H9 (cell line): Measurements from ENCODE around the gene TET2. TPM values are rescaled to one million over a fixed set of nuclear protein-coding genes. Genes with fewer than 3 reads are reported as not detected.

Experiments used
- DNase-seq: peaks from one replicate; pipeline ENCODE4 v3.0.0-alpha.2; 2017
- H2AFZ ChIP-seq: one replicate; pipeline ENCODE4 v1.6.1; 2013; ENCODE audit warnings: mild to moderate bottlenecking, low read length, control low read depth, moderate library complexity
- H2AK5ac ChIP-seq: 2 replicates; pipeline ENCODE4 v1.6.1; 2013; ENCODE audit warnings: low read length, control low read depth, mixed read lengths; ENCODE audit not compliant: insufficient read length
- H2BK120ac ChIP-seq: one replicate; pipeline ENCODE4 v1.6.1; 2013; ENCODE audit warnings: low read depth, mild to moderate bottlenecking, low read length, control low read depth, inconsistent platforms; ENCODE audit not compliant: poor library complexity, severe bottlenecking
- H2BK12ac ChIP-seq: 2 replicates; pipeline ENCODE4 v1.6.1; 2013; ENCODE audit warnings: low read length, control low read depth, mixed read lengths, low read depth; ENCODE audit not compliant: insufficient read length
- H2BK15ac ChIP-seq: 2 replicates; pipeline ENCODE4 v1.6.1; 2013; ENCODE audit warnings: low read depth, low read length, control low read depth
- H2BK20ac ChIP-seq: one replicate; pipeline ENCODE4 v1.6.1; 2013; ENCODE audit warnings: low read depth, mild to moderate bottlenecking, low read length, control low read depth, inconsistent platforms; ENCODE audit not compliant: poor library complexity, severe bottlenecking
- H2BK5ac ChIP-seq: 2 replicates; pipeline ENCODE4 v1.6.1; 2013; ENCODE audit warnings: low read length, control low read depth, mixed read lengths; ENCODE audit not compliant: insufficient read length
- H3K14ac ChIP-seq: 2 replicates; pipeline ENCODE4 v1.6.1; 2013; ENCODE audit warnings: low read length, control low read depth; ENCODE audit not compliant: insufficient read depth
- H3K18ac ChIP-seq: 2 replicates; pipeline ENCODE4 v1.6.1; 2013; ENCODE audit warnings: low read depth, mild to moderate bottlenecking, mixed read lengths, low read length, control low read depth; ENCODE audit not compliant: insufficient read length
- H3K23ac ChIP-seq: 2 replicates; pipeline ENCODE4 v1.6.1; 2013; ENCODE audit warnings: low read length, control low read depth, mixed read lengths, low read depth; ENCODE audit not compliant: insufficient read length
- H3K23me2 ChIP-seq: 2 replicates; pipeline ENCODE4 v1.6.1; 2013; ENCODE audit warnings: low read depth, mild to moderate bottlenecking, mixed read lengths, low read length, control low read depth; ENCODE audit not compliant: insufficient read length, poor library complexity, severe bottlenecking
- H3K27ac ChIP-seq: 2 replicates; pipeline ENCODE4 v1.5.1; 2013; ENCODE audit warnings: low read length, control low read depth, mixed read lengths, low read depth; ENCODE audit not compliant: insufficient read length
- H3K27me3 ChIP-seq: 2 replicates; pipeline ENCODE4 v1.6.1; 2013; ENCODE audit warnings: low read length, control low read depth, inconsistent platforms; ENCODE audit not compliant: insufficient read depth
- H3K4ac ChIP-seq: 2 replicates; pipeline ENCODE4 v1.6.1; 2013; ENCODE audit warnings: low read depth, mild to moderate bottlenecking, control low read depth, inconsistent platforms, low read length, moderate library complexity
- H3K4me1 ChIP-seq: 2 replicates; pipeline ENCODE4 v1.6.1; 2013; ENCODE audit warnings: low read length, control low read depth, inconsistent platforms; ENCODE audit not compliant: insufficient read depth
- H3K4me2 ChIP-seq: 2 replicates; pipeline ENCODE4 v1.6.1; 2013; ENCODE audit warnings: low read length, control low read depth, mixed read lengths; ENCODE audit not compliant: insufficient read length, insufficient read depth
- H3K56ac ChIP-seq: 2 replicates; pipeline ENCODE4 v1.6.1; 2013; ENCODE audit warnings: low read depth, mild to moderate bottlenecking, mixed read lengths, low read length, control low read depth; ENCODE audit not compliant: insufficient read length
- H3K79me1 ChIP-seq: 2 replicates; pipeline ENCODE4 v1.6.1; 2013; ENCODE audit warnings: low read depth, mild to moderate bottlenecking, moderate library complexity, low read length, control low read depth, inconsistent platforms; ENCODE audit not compliant: insufficient read depth, poor library complexity, severe bottlenecking
- H3K79me2 ChIP-seq: 2 replicates; pipeline ENCODE4 v1.6.1; 2013; ENCODE audit warnings: low read length, control low read depth, inconsistent platforms; ENCODE audit not compliant: insufficient read depth
- H3K9ac ChIP-seq: 2 replicates; pipeline ENCODE4 v1.6.1; 2013; ENCODE audit warnings: low read length, control low read depth, mixed read lengths; ENCODE audit not compliant: insufficient read length; ENCODE audit errors: extremely low read depth
- H3K9me3 ChIP-seq: one replicate; pipeline ENCODE4 v1.6.1; 2013; ENCODE audit warnings: low read depth, low read length, inconsistent platforms; ENCODE audit not compliant: control insufficient read depth
- H3T11ph ChIP-seq: one replicate; pipeline ENCODE4 v1.6.1; 2013; ENCODE audit warnings: mild to moderate bottlenecking, low read length, control low read depth, inconsistent platforms
- H4K20me1 ChIP-seq: one replicate; pipeline ENCODE4 v1.6.1; 2013; ENCODE audit not compliant: control insufficient read depth, insufficient read length, insufficient read depth
- H4K5ac ChIP-seq: 2 replicates; pipeline ENCODE4 v1.6.1; 2013; ENCODE audit warnings: low read depth, mild to moderate bottlenecking, mixed read lengths, low read length, control low read depth; ENCODE audit not compliant: insufficient read length
- H4K8ac ChIP-seq: replicated peaks from 2 replicates; pipeline ENCODE4 v1.6.1; 2013; ENCODE audit warnings: low read length, control low read depth, mixed read lengths, low read depth; ENCODE audit not compliant: insufficient read length
- H4K91ac ChIP-seq: 2 replicates; pipeline ENCODE4 v1.6.1; 2013; ENCODE audit warnings: low read depth, mild to moderate bottlenecking, moderate library complexity, mixed read lengths, low read length, control low read depth; ENCODE audit not compliant: insufficient read length
- H3K27ac Mint-ChIP-seq, 3 experiments: 2 replicates in 2 of 3; 3 replicates in 1 of 3; pipeline ENCODE4 v1.8.0; 2020 to 2021; ENCODE audit warnings: mixed read lengths in 3 of 3, mild to moderate bottlenecking in 1 of 3, moderate library complexity in 1 of 3
- H3K27me3 Mint-ChIP-seq: 2 replicates; pipeline ENCODE4 v1.8.0; 2021; ENCODE audit warnings: low read depth, mild to moderate bottlenecking, moderate library complexity, mixed read lengths
- H3K36me3 Mint-ChIP-seq, 3 experiments: 2 replicates in 2 of 3; 3 replicates in 1 of 3; pipeline ENCODE4 v1.8.0; 2020 to 2021; ENCODE audit warnings: low read depth in 3 of 3, mixed read lengths in 3 of 3; ENCODE audit not compliant: insufficient read depth in 1 of 3
- H3K4me1 Mint-ChIP-seq, 2 experiments: 2 replicates each; pipeline ENCODE4 v1.8.0; 2020; ENCODE audit warnings: mixed read lengths in 2 of 2
- H3K4me3 Mint-ChIP-seq, 2 experiments: 2 replicates in 1 of 2; 3 replicates in 1 of 2; pipeline ENCODE4 v1.8.0; 2020 to 2021; ENCODE audit warnings: mild to moderate bottlenecking in 2 of 2, mixed read lengths in 2 of 2, moderate library complexity in 1 of 2
- H3K9me3 Mint-ChIP-seq, 2 experiments: 2 replicates in 1 of 2; 3 replicates in 1 of 2; pipeline ENCODE4 v1.8.0; 2020; ENCODE audit warnings: mild to moderate bottlenecking in 2 of 2, mixed read lengths in 2 of 2, moderate library complexity in 1 of 2
- WGBS: extraction: QIAGEN DNeasy Blood & Tissue Kit; methylation state at CpG from one replicate; pipeline ENCODE4 v1.1.7; 2013; ENCODE audit warnings: missing lambda C conversion rate, low lambda C conversion rate, mixed read lengths; ENCODE audit not compliant: insufficient read length; ENCODE audit errors: extremely low coverage; 5-methylcytosine and 5-hydroxymethylcytosine counted together
- total RNA-seq: library from RNA; stranded (reverse); gene quantifications from 2 replicates; pipeline ENCODE4 v1.2.1, GENCODE V29; 2021
- TF ChIP-seq, protein P1 (sequence below): fragments of 200-600 bp; sonication (generic); conservative IDR thresholded peaks from 3 replicates; pipeline ENCODE4 v1.8.0; 2021; ENCODE audit warnings: antibody characterized with exemption, mild to moderate bottlenecking

Gene TET2
- total RNA-seq, 1 experiment from 2014 or later: 3.1 TPM

DNA sequence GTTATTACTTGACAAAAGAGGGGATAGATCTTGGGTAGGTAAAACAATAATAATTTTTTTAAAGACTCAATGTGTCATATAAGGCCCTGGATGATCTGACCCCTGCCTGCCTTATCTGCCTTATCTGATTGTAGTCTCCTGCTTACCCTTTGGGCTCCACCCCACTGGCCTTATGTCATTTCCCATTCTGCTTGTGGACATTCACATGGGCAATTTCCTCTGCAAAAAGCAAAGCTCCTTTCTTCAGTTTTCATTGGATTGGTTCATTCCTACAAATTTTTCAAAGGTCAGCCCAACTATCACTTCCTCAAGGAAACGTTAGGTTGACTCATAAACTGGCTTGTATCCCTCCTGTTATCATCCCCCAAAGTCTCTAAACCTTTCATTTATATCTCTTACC lies 15.7 kb upstream of the TET2 start:
- no peaks in the 10 kb centered on the region for H3K79me1 ChIP-seq
- Mint-ChIP-seq H3K9me3 (no peaks in the 10 kb centered on the region), H3K36me3 (no peaks in the 10 kb centered on the region), H3K4me3 (no peak overlapping the region), H3K4me1 (no peaks in the 10 kb centered on the region), H3K27ac (no peak overlapping the region), H3K27me3 (peaks cover 23% of the 10 kb centered on the region)
- no peaks in the 10 kb centered on the region for H3K4me1 ChIP-seq
- H2BK120ac ChIP-seq: no peak overlapping the region
- H3K4ac ChIP-seq: no peak overlapping the region
- no peaks in the 10 kb centered on the region for H4K20me1 ChIP-seq
- TF ChIP-seq, protein P1, sequence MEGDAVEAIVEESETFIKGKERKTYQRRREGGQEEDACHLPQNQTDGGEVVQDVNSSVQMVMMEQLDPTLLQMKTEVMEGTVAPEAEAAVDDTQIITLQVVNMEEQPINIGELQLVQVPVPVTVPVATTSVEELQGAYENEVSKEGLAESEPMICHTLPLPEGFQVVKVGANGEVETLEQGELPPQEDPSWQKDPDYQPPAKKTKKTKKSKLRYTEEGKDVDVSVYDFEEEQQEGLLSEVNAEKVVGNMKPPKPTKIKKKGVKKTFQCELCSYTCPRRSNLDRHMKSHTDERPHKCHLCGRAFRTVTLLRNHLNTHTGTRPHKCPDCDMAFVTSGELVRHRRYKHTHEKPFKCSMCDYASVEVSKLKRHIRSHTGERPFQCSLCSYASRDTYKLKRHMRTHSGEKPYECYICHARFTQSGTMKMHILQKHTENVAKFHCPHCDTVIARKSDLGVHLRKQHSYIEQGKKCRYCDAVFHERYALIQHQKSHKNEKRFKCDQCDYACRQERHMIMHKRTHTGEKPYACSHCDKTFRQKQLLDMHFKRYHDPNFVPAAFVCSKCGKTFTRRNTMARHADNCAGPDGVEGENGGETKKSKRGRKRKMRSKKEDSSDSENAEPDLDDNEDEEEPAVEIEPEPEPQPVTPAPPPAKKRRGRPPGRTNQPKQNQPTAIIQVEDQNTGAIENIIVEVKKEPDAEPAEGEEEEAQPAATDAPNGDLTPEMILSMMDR: no peak
- H3K56ac ChIP-seq: no peak overlapping the region
- no peak for DNase-seq
- no peak overlapping the region for H4K5ac ChIP-seq
- H2BK15ac ChIP-seq: no peak overlapping the region
- no peaks in the 10 kb centered on the region for H3K23me2 ChIP-seq
- H2BK20ac ChIP-seq: no peak overlapping the region
- H2BK5ac ChIP-seq: no peak overlapping the region
- no peak overlapping the region for H3K27ac ChIP-seq
- no peak overlapping the region for H4K8ac ChIP-seq
- H2AK5ac ChIP-seq: no peak overlapping the region
- H2AFZ ChIP-seq: no peak overlapping the region
- H3K9me3 ChIP-seq: no peaks in the 10 kb centered on the region
- H3K79me2 ChIP-seq: no peaks in the 10 kb centered on the region
- no peaks in the 10 kb centered on the region for H3K27me3 ChIP-seq
- no peak overlapping the region for H3K23ac ChIP-seq
- H3T11ph ChIP-seq: no peak overlapping the region
- H3K18ac ChIP-seq: no peak overlapping the region
- no peak overlapping the region for H3K9ac ChIP-seq
- H2BK12ac ChIP-seq: no peak overlapping the region
- WGBS: no CpG with 5 or more reads among the region's 1 CpG
- H3K14ac ChIP-seq: no peak overlapping the region
- no peak overlapping the region for H4K91ac ChIP-seq
- H3K4me2 ChIP-seq: no peak overlapping the region
